ENCODE data around the gene RAD51B. TPM values are rescaled to one million over a fixed set of nuclear protein-coding genes. Genes with fewer than 3 reads are reported as not detected.

Gene RAD51B
- total and polyA plus RNA-seq, 2 of the 13 experiments (the other 11 are each of a cell fraction or from before 2014, with no cell fraction given) = 7.0 to 9.5 TPM

GRCh38 chr14:68331991-68332390 lies 512.4 kb downstream of the RAD51B start:
- no TSS peak for BruUV-seq (replicated peaks)
- no peak for DNase-seq (ENCODE audit: low spot score)
- Histone ChIP-seq H3K27ac (ENCODE audit: extremely low read length, insufficient read depth, low read length) (no peak overlapping the region), H3K4me1 (ENCODE audit: insufficient read depth, low read length) (peaks cover 8% of the 10 kb centered on the region), H3K79me2 (ENCODE audit: insufficient read depth, low read length) (no peaks in the 10 kb centered on the region), H3K9ac (ENCODE audit: insufficient read depth, low read depth, low read length) (no peak overlapping the region), H3K4me3 (replicated peaks in 1 of 3; ENCODE audit: insufficient read depth in 1 of 3, low read depth in 2 of 3, low read length in 3 of 3) (no peak overlapping the region), H2AFZ (ENCODE audit: low read length) (no peak overlapping the region), H4K20me1 (ENCODE audit: insufficient read depth, low read length) (no peaks in the 10 kb centered on the region), H3K36me3 (replicated peaks in 1 of 2; ENCODE audit: control insufficient read depth in 1 of 2, insufficient read depth in 2 of 2, low read length in 2 of 2) (no peaks in the 10 kb centered on the region), H3K4me2 (ENCODE audit: low read depth, low read length) (no peak overlapping the region), H3K27me3 (ENCODE audit: control insufficient read depth in 1 of 2, insufficient read depth in 2 of 2, low read length in 2 of 2) (no peaks in the 10 kb centered on the region), H3K9me3 (ENCODE audit: low read length) (no peaks in the 10 kb centered on the region)
- 58% methylated on average over 1 of the region's 1 CpG for WGBS (ENCODE audit: low lambda C conversion rate)
- in situ Hi-C loops (cut with HindIII; ENCODE audit: extremely low pct_ligation_motif_present, low pct_unique_long_range_greater_than_20kb) = no loop called here
- intact Hi-C loops (cut with micrococcal nuclease; ENCODE audit: unreplicated experiment) = no loop called here
- CTCF ChIA-PET (ENCODE audit: low intra/inter-chr PET ratio, low total read pairs) = no interaction called here
- FAIRE-seq = no peak
- POLR2A ChIA-PET = no interaction called here
- TF ChIP-seq BRD4 (CRISPR knock-in tag; IDR thresholded peaks at IDR 0.05) (no peak), ZNF737 (CRISPR knock-in tag; IDR thresholded peaks at IDR 0.05; ENCODE audit: borderline replicate concordance) (no peak), CHD2 (IDR thresholded peaks at IDR 0.05; ENCODE audit: low read depth, low read length) (no peak)
- no peak for ATAC-seq

- H3K4me2 ChIP-seq (ENCODE audit: low read depth, low read length) = no peak overlapping the region
- TF ChIP-seq ZBTB7A (CRISPR knock-in tag; IDR thresholded peaks at IDR 0.05) (no peak), ZMYM2 (CRISPR knock-in tag; IDR thresholded peaks at IDR 0.05) (no peak), MYNN (CRISPR knock-in tag; IDR thresholded peaks at IDR 0.05; ENCODE audit: low read depth) (no peak), TRAFD1 (CRISPR knock-in tag; IDR thresholded peaks at IDR 0.05; ENCODE audit: borderline replicate concordance) (no peak), ISL2 (CRISPR knock-in tag; IDR thresholded peaks at IDR 0.05) (no peak)
- TF ChIP-seq, protein P1, sequence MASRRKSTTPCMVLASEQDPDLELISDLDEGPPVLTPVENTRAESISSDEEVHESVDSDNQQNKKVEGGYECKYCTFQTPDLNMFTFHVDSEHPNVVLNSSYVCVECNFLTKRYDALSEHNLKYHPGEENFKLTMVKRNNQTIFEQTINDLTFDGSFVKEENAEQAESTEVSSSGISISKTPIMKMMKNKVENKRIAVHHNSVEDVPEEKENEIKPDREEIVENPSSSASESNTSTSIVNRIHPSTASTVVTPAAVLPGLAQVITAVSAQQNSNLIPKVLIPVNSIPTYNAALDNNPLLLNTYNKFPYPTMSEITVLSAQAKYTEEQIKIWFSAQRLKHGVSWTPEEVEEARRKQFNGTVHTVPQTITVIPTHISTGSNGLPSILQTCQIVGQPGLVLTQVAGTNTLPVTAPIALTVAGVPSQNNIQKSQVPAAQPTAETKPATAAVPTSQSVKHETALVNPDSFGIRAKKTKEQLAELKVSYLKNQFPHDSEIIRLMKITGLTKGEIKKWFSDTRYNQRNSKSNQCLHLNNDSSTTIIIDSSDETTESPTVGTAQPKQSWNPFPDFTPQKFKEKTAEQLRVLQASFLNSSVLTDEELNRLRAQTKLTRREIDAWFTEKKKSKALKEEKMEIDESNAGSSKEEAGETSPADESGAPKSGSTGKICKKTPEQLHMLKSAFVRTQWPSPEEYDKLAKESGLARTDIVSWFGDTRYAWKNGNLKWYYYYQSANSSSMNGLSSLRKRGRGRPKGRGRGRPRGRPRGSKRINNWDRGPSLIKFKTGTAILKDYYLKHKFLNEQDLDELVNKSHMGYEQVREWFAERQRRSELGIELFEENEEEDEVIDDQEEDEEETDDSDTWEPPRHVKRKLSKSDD (CRISPR knock-in tag; IDR thresholded peaks at IDR 0.05; ENCODE audit: low read depth) = no peak
- H4K20me1 ChIP-seq (ENCODE audit: insufficient read depth, low read length) = no peaks in the 10 kb centered on the region
- H2AFZ ChIP-seq (ENCODE audit: low read length) = no peak overlapping the region
- no peaks in the 10 kb centered on the region for H3K9me3 ChIP-seq (ENCODE audit: low read length)
- DNase-seq (ENCODE audit: low spot score) (no peak), FAIRE-seq (no peak), ATAC-seq (no peak)
- peaks cover 8% of the 10 kb centered on the region for H3K4me1 ChIP-seq (ENCODE audit: insufficient read depth, low read length)
- WGBS (ENCODE audit: low lambda C conversion rate) = 79% methylated on average over 2 of the region's 2 CpGs
- H3K79me2 ChIP-seq (ENCODE audit: insufficient read depth, low read length) = no peaks in the 10 kb centered on the region
- H3K27me3 ChIP-seq (ENCODE audit: control insufficient read depth in 1 of 2, insufficient read depth in 2 of 2, low read length in 2 of 2) = no peaks in the 10 kb centered on the region
- in situ Hi-C loops (cut with HindIII; ENCODE audit: extremely low pct_ligation_motif_present, low pct_unique_long_range_greater_than_20kb) (no loop called here), intact Hi-C loops (cut with micrococcal nuclease; ENCODE audit: unreplicated experiment) (no loop called here)
- no peak overlapping the region for H3K4me3 ChIP-seq (replicated peaks in 1 of 3; ENCODE audit: insufficient read depth in 1 of 3, low read depth in 2 of 3, low read length in 3 of 3)
- no TSS peak for BruUV-seq (replicated peaks)
- H3K27ac ChIP-seq (ENCODE audit: extremely low read length, insufficient read depth, low read length) = no peak overlapping the region
- ChIA-PET POLR2A (no interaction called here), CTCF (ENCODE audit: low intra/inter-chr PET ratio, low total read pairs) (no interaction called here)
- H3K9ac ChIP-seq (ENCODE audit: insufficient read depth, low read depth, low read length) = no peak overlapping the region
- no peaks in the 10 kb centered on the region for H3K36me3 ChIP-seq (replicated peaks in 1 of 2; ENCODE audit: control insufficient read depth in 1 of 2, insufficient read depth in 2 of 2, low read length in 2 of 2)
These were observed 513.7 kb downstream of the RAD51B start for GRCh38 chr14:68333262-68333661.

All from HepG2 (cell line).